HG02973 (cell line): ENCODE data around the gene B4GALT2.
A peak's percentile ranks its signal among the peaks of the same experiment; 100 is the strongest.

Source experiments
- ATAC-seq: cut with Tn5 transposase; IDR thresholded peaks from one replicate; pipeline ENCODE4 v1.9.1; 2021; ENCODE audit warnings: moderate library complexity; ENCODE audit not compliant: unreplicated experiment

B4GALT2 gene

DNA sequence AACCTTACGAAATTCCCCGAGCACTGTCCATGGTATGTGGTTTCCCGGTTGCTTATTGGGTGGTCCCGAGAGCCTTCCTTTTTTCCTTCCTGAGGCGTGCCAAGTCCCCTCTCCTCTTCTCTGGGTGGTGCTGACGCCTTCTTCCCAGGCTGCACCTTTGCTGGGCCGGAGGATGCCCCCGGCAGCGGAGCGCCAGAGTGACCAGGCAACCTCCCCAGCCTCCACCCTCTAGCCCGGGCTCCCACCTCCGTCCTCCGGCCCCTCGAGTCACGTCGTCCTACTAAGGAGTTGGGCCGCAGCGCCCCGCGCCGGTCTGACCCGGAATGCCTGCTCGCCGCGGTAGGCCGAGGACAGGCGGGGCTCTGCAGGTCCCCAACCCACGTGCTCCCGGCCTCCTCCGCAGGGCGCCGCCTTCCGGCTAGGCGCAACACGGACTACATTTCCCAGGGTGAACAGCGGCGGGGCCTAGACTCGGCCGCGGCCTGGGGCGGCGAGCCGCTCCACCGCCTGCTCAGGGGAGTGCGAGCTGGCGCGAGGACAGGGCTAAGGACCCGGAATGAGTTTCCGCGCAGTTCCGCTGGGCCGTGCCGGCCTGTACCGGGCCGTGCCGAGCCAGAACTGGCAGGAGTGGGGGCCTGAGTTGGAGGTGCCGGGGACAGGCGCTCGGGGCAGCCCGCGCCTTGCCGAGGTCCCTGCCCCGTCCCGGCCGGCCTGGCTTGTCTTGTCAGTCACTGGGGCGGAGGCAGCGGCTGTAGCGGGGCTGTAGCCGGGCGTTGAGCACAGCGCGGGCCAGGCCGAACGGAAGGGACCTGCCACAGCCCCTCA lies 32.6 kb upstream of the B4GALT2 start, which contains the start of gene IPO13:
Gene IPO13, plus strand, starts transcription at position 715 of the 825 bp plus-strand sequence. CDS start 651 bp downstream, outside the sequence.
- peak; percentile 85 for ATAC-seq

DNA sequence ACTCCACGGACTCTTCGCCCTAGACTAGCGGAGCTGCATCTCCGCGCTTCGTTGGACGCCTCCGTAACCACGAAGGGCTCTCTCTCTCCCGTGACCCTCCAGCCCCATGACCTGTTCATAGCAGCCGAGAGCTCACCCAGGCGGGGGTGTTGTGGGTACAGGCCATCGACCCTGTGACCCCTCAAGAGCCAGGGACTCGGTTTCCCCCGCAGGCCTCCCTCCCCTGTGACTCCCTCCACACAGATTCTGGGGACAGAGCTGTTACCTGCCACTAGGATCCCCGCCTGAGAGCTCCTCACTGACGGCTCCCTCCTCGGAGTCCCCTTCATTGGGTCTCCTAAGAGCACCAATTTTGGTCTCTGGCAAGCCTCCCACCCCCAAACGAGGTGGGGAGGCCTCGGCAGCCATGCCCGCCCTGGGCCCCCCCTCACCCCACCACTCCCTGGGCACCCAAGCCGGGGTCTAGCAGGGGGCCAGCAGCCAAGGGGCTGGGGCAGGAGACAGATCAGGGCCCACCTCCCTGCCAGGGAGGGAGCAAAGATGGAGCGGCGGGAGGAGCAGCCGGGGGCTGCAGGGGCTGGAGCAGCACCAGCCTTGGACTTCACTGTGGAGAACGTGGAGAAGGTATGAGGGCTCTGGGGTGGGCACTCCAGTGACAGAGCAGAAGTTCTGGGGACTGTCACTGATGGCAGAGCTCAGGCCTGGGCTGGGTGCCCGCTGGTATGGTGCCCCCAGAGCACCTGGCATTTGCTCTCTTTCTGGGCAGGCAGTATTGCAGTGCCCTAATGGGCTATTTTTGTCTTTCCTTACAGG lies 31.7 kb upstream of the B4GALT2 start:
- peak; percentile 2 for ATAC-seq

DNA sequence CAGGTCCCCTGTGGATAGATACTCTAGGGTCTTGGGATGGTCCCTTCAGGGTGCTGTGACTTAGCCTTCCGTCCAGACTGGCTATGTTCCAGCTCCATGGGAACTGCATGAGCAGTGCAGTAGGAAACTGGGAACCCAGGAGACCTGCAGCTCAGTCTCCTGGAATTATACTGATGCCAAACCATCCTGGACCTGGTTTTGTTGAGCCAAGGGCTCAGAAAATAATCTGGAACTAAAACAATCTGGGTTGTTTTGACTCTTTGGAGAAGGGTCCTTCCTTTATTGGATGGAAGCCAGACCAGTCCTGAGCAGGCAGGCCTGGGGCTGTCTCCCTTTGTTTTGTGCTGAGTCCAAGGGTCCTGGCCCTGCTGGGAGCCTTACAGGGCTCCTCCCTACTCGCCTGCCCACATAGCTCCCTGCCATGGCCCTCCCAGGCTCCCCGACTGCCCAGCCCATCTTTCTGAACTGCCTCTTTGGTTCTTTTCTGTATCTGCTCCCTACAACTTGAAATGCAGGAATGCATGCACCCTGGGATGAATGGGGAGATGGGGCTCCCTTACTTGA lies 31.1 kb upstream of the B4GALT2 start:
- ATAC-seq: no peak

DNA sequence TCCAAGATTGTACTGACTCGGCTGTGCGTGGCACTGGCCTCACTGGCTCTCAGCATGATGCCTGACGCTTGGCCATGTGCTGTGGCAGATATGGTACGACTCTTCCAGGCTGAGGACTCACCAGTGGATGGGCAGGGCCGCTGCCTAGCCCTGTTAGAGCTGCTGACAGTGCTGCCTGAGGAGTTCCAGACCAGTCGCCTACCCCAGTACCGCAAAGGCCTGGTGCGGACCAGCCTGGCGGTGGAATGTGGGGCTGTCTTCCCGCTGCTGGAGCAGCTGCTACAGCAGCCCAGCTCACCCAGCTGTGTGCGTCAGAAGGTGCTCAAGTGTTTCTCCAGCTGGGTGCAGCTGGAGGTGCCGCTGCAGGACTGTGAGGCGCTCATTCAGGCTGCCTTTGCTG lies 29.3 kb upstream of the B4GALT2 start:
- ATAC-seq: no peak

DNA sequence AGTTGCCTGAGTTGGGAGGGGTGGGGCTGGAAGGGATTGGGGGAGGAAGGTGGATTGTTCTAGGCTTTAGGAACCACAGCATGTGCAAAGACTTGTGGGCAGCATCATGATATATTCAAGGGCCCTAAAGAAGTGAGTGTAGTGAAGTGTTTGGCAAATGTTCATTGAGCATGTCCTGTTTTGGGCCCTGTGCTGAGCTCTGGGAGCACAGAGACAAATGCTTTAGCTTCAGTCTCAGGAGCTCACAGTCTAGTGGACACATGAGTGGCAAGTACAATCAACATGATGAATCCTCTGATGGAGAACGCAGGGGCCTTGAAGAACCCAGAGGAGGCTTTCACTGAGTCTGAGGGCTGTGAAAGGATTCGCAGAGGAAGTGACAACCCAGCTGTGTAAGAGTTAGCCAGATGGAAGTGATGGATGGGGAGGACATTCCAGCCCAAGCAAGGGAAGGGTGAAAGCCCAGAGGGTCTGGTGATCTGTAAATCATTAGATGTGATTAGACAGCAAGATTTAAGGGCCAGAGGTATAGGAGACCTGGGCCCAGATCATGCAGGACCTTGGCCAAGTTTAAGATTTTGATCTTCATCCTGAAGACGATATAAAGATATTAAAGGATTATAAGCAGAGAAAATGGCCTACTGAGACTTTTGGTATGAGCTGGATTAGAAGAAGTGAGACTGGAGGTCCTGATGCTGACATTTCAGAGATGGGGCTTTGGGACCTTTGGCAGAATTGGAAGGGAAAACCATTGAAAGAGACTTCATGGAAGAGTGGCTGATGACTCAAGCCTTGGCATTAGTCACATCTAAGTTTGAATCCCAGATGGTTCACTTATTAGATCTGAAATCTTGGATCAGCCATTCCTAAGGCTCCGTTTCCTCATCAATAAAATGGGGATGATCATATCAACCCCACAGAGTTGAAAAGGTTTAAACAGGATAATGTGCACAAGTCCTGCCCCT lies 27.7 kb upstream of the B4GALT2 start:
- ATAC-seq: no peak

DNA sequence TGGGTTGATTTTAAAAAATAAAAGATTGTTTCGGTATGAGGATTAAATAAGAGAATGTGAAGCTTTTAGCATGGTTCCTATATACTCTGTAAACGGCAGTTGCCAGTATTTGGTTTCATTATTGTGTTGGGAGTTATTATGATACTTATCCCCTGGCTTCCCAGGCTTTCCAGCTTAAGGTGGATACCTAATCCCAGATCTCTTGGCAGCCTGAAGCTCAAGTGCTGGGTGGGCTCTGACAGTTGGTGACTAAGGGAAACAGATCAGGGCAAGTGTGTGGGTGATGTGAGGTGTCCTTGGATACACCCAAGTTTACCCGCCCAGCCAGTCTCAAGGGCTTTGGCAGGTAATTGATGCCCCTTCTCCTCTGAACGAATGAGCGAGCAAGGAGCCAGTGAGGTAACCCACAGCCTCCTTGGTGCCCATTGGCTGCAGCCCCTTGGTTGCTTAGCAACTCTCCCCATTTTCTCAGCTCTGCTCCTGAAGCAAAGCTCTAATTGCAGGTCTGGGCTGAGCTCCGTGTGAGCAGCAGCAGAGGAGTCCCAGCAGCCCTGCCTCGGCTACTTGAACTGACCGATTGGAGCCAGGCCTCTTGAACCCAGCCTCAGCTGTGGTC lies 26.2 kb upstream of the B4GALT2 start:
- no peak for ATAC-seq

DNA sequence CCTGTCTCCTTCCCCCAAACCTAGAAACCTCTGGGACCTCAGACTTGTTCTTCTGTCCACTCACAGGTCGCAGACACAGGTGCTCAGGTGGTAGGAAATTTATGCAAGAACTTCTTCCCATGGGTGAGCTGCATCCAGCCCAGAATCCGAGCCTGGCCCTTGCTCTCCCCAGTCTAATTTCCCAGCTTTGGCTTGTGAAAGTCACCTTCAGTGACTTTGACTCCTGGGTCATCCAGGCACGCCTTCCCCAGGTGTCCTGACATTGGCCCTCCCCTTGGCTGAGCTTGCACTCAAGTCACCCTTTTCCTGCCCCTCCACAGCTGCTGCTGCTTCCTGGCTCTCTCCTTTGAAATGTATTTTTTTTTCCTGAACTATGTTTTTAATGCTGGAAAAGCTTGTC lies 25.6 kb upstream of the B4GALT2 start:
- no peak for ATAC-seq

DNA sequence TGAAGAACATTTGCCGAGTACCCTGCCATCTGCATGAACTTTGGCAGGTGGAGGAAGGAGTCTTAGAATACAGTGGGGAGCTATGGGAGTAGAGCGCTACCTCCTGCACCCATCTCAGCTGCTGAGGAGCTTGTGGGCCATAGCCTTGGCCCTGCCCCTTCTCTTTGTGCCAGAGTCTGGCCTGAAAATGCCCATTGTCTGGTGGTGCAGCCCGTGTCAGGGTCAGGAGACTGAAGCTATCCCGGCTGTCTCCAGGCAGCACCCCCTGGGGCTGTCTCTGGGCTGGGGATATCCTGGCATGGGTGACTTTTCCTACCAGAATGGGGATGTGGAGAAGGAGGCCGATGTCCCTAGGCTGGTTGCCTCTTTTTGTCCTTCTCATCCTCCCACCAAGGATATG lies 25.0 kb upstream of the B4GALT2 start:
- no peak for ATAC-seq

DNA sequence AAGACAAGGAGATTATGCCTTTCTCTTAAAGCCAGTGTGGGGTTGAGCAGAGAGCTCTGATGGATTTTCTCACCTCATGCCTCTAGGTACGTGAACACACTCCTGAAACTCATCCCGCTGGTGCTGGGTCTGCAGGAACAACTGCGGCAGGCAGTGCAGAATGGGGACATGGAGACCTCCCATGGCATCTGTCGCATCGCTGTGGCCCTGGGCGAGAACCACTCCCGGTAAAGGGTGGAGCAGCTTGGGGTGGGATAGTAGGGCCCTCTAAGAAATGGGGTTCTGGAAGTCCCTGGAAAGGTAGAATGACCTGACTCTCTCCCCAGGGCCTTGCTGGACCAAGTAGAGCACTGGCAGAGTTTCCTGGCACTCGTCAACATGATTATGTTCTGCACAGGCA lies 22.8 kb upstream of the B4GALT2 start:
- ATAC-seq: no peak

DNA sequence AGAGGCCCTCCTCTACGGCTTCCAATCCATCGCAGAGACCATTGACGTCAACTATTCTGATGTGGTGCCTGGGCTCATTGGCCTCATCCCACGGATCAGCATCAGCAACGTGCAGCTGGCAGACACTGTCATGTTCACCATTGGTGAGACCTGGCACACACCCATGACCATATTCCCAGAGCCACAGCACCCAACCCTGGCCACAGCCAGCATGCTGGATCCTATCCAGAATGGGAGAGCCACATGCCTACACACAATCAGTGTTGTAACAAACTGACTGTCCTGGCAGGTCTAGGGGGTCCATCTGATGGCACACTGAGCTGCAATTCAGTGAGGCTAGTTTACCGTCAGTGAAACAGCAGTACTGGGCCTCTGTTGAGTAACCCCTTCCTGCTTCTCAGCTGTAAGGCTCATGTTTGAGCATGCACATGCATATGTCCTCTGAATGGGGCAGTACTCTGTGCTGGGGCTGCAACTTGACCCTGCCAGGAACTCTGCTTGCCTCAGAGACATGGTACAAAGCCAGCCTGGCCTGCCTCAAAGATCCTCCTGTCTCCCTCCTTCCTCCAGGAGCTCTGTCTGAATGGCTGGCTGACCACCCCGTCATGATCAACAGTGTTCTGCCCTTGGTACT lies 21.5 kb upstream of the B4GALT2 start:
- ATAC-seq: no peak

DNA sequence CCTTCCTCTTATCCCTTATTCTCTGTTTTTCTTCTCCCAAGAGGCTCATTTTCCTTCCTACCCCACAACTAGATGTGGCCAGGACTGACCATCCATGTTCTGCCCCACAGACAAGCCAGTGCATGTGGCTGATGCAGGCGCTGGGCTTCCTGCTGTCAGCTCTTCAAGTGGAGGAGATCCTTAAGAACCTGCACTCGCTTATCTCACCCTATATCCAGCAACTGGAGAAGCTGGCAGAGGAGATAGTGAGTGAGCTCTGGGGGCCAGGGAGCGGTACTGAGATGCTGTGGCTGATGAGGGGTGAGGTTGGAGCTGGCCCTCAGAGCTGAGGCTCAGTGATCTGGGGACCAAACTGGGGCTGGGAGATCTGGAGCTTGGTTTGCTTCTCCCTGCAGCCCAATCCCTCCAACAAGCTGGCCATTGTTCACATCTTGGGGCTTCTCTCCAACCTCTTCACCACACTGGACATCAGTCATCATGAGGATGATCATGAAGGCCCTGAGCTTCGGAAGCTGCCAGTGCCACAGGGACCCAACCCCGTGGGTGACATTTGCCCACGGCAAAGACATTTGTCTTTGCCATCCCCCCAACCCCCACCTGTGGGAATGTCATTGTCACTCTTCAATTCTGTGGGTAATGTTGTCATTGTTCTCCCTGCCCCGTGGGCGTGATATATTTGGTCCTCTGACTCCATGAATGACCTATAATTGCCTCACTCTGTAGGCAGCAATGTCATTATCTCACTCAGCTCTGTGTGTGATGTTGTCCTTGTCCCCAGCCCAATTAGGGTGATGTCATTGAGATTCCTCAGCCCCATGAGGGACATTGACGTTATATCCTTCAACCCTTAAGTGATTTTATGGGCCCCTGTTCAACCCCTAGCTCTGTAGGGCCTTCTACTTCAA lies 20.4 kb upstream of the B4GALT2 start:
- ATAC-seq: no peak

DNA sequence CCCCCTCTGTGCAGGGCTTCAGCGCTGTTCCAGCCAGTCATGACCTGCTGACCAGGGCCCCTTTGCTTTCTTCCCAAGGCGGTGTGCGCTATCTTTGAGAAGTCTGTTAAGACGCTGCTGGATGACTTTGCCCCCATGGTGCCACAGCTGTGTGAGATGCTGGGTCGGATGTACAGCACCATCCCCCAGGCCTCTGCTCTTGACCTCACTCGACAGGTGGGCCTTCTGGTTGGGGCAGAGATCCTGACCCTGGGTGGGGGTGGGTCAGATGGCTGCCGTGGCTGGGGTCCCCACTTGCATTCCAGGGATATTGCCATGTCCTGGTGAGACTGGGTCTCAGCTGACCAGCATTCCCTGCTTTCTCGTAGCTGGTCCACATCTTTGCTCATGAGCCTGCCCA lies 18.2 kb upstream of the B4GALT2 start:
- no peak for ATAC-seq

DNA sequence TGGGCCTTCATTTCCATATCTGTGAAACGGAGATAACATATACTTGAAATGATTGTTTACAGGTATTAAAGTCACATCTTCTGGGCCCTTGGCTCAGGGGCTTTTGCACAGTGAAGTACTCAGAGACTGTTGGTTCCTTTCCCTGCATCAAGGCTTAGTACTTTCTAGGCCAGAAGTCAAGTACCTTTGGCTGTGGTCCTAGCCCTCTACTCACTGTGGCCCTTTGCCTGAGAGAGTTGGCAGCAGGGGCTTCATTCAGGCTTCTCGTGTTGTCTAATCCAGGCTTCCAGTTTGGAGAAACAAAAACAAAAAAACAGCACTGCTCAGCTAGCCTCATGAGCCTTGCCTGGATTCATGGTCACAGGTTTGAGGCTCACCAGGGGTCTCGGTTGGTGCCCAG lies 17.3 kb upstream of the B4GALT2 start:
- no peak for ATAC-seq

DNA sequence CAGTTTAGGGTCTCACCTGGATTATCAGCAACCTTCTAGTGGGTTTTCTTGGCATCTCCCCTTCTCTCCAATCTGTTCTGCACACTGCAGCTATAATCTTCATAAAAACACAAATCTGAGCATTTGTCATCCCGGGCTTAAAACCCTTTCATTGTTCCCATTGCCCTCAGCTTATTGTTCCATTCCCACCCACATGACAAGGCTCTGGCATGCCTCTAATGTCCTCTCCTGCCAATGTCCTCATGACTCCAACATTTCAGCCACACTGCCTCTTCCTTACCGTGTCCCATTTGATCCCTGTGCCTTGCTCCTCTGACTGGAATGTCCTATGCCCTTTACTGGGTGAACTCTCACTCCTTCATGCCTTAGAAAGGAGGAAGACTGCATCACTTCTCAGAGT lies 16.7 kb upstream of the B4GALT2 start:
- no peak for ATAC-seq

DNA sequence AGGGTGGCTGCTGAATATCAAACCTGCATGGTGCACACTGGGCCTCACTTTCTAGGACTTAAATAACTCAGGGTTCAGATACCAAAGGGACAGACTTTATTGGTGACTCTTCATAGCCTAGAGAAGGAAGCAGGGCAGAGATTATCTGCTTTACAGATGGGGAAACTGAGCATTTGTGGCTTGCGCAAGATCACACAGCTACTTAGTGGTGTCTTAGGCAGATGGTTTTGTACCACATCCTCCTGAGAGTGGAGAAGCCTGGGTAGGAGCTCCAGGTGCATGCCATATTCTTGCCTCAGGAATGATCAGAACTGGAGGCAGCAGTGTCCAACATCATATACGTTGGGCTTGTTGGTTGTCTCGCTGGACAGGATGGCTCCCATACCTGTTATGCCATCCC lies 16.0 kb upstream of the B4GALT2 start:
- ATAC-seq: no peak

DNA sequence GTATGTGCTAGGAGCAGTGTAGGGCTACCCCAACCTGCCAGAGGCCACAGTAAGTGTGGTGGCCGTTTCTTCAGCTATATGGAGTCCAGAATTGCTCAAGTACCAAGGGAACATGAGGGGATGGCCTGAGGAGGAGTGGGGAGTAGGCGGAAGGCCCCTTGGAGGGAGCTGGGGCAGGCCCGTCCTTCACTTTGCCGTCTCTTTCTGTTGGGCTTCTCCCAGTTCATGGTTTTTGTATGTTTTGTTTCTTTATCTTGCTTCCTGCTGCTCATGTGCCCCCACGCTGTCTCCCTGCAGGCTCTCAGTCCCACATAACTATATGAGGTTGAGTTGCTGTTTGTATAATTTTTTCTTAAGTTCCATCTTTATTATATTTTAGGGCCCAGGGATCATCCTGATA lies 15.1 kb upstream of the B4GALT2 start:
- no peak for ATAC-seq

DNA sequence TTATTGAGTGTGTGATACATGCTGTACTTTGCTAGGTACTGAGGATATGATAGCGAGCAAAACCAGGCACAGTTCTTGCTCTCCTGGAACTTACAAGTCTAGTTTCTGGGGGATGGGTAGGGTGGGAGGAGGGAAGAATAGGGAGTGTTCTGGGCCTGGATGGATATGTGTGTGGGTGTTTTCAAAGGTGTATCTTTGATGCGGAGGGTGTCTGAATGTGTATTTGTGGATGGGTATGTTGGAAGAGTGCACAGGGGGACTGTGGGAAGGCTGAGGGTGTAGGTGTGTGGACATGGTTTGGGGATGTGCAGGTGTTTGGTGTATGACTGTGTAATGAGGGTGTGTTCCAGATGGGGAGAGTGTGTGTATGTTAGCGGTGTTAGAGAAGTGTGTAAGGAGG lies 13.7 kb upstream of the B4GALT2 start:
- no peak for ATAC-seq

DNA sequence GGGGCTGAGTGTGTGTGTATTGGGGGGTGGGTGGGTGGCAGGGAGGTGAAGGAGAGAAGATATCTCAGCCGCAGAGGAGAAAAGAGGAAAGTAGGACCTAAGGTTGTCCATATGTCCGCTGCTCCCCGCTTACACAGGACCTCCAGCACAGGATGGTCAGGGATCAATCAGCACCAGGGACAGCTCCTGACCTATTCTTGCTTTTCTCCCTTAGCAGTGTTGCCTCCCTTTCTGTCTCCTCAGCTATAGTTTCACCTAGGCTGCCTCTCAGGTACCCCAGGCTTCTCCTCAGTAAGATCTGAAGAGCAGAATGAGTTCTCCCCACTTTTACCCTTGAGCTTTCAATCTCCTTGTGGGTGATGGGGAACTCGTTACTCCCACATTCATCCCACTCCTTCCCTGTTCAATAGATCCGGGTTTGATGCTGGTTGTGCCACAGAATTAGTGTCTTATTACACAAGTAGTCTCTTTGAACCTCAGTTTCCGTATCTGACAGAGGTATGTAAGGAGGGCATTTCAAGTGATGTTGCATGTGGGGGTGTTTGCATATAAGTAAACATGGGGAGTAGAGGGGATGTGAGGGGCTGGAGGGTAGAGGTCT lies 10.6 kb upstream of the B4GALT2 start:
- ATAC-seq: no peak

DNA sequence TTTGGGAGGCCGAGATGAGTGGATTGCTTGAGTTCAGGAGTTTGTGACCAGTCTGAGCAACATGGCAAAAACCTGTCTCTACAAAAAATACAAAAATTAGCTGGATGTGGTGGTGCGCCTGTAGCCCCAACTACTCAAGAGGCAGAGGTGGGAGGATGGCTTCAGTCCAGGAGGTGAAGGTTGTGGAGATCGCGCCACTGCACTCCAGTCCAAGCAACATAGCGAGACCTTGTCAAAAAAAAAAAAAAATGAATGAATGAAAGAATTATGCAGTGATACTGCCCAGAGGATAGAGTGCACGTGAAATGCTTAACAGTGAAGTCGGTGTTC lies 9.6 kb upstream of the B4GALT2 start:
- no peak for ATAC-seq
